HG03460 (cell line): ENCODE data around the gene KRT7.
A peak's percentile ranks its signal among the peaks of the same experiment; 100 is the strongest.

Source experiments
- ATAC-seq: cut with Tn5 transposase; IDR thresholded peaks from one replicate; pipeline ENCODE4 v1.9.1; 2021; ENCODE audit not compliant: unreplicated experiment

Gene KRT7

DNA sequence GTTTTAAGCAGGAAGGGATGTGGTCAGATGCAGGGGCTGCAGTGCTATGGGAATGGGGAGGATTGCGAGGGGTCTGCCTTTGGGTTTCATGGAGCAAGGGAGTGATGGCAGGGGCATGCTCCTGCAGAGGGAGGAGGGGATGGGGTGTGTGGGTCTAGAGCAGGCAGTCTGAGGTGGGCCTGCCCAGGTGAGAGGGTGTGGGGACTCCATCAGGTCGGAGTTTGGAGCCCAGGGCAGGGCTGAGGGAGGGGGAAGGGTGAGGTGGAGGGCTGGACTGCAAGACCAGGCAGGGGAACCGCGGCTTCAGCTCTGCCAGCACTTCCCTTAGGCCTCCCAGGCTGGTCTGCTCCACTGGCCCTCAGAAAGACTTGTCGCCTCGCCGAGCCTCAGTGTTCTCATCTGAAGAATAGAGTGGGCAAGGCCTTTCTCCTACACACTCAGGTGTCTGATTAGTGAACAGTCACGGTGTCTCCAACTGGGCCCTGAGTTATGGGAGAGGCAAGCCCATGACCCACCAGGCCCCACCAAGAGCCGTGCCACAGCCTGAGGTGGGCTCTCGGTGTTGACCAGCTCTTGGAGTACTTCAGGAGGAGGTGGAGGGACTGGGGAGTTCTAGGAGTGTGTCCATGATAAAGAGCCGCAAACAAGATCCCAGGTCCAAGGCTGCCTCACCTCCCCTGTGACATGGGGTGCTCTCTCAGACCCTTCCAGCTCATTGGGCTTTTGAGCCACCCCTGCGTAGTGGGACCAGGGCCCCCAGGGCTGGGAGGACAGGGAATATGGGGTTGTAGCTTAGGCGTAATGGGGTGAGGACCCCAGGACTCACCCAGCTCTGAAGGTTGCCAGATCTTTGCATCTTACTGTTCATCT lies 21.1 kb upstream of the KRT7 start:
- no peak for ATAC-seq

- ATAC-seq, result no peak
These were observed 20.1 kb upstream of the KRT7 start for GRCh38 chr12:52212701-52213563.

- ATAC-seq, result peak; percentile 50
These were observed 19.3 kb upstream of the KRT7 start for GRCh38 chr12:52213564-52214420.

GRCh38 chr12:52214421-52214802 lies 18.6 kb upstream of the KRT7 start:
- ATAC-seq, result no peak

- ATAC-seq, result no peak
These were observed 17.4 kb upstream of the KRT7 start for GRCh38 chr12:52215587-52216031.

- no peak for ATAC-seq
These were observed 16.9 kb upstream of the KRT7 start for GRCh38 chr12:52216100-52216499.

DNA sequence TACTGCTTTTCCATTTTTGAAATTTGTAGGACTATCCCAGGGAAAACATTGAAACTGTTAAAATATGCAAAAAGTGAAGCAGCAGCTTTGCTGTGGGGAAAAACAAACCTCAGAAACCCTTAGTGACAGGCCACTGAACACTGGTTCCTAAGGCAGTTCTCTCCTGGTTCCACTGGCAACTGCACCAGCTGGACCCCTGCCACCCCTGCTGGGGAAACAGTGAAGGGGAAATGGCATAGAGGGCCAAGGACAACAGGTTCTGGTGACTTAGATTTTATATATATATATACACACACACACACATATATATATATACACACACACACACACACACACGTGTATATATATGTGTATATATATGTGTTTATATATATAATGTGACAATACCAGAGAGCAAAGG lies 16.2 kb upstream of the KRT7 start:
- ATAC-seq, result no peak

GRCh38 chr12:52217223-52217622 lies 15.8 kb upstream of the KRT7 start:
- ATAC-seq, result no peak

GRCh38 chr12:52218001-52218400 lies 15.0 kb upstream of the KRT7 start:
- ATAC-seq, result no peak

GRCh38 chr12:52220477-52220876 lies 12.6 kb upstream of the KRT7 start:
- no peak for ATAC-seq

DNA sequence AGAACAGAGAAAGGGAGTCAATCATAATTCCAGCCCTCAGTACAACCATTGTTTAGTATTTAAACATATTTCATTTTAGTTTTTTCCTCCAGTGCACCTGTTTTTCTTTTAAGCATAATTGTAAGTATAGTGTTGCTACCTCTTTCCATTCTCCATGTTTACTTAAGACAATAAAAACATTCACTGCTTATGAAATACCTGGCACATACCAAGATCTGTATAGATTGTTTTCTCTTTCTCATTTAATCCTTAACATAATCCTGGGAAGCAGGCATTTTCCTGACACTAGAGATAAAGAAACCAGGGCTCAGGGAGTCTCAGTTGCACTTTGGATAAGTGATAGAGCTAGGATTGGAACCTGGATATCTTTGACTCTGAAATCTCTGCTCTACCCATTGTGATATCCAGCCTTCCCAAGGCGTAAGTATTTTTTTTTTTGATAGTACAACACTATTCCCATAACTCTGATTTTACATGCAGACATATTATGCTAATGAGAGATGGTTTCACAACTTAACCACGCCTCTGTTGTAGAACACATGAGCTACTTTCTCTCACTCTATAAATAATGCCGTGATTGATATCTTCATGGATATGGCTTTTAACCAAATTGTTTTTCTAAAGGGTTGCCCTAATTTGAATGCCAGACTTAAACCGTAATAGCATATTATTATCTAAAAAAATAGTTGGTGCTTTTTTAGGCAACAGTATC lies 11.8 kb upstream of the KRT7 start:
- no peak for ATAC-seq

- peak; percentile 51 for ATAC-seq
These were observed 11.1 kb upstream of the KRT7 start for GRCh38 chr12:52221912-52222457.

DNA sequence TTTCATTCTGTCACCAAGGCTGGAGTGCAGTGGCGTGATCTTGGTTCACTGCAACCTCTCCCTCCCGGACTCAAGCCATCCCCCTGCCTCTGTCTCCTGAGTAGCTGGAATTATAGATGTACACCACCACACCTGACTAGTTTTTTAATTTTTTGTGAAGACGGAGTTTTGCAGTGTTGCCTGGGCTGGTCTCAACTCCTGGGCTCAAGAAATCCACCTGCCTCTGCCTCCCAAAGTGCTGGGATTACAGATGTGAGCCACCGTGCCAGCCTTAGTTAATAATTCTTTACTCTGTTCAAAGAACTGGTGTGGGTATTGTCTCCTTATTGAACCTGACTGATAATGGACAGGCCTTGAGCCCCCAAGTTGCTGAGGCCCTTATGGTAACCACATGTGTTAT lies 10.4 kb upstream of the KRT7 start:
- no peak for ATAC-seq

- ATAC-seq, result no peak
These were observed 9.5 kb upstream of the KRT7 start for GRCh38 chr12:52223406-52224039.

- ATAC-seq, result no peak
These were observed 8.9 kb upstream of the KRT7 start for GRCh38 chr12:52224151-52224550.

DNA sequence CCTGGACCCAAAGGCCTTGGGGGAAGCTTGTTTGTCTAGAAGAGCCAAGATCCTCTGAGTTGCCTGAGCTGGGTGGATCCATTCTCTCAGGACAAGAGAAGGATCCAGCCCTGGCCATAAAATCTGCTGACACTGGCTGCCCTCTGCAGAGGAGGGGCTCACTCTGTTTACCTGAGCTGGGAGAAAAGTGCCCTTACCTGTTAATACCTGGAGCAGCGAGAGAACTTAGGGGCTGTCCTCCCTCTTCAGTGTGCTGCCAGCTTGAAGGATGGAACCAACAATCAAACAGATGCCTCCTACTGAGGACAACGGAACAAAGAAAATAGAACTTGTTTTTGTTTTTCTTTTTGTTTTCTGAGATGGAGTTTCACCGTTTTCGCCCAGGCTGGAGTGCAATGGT lies 7.3 kb upstream of the KRT7 start:
- no peak for ATAC-seq

DNA sequence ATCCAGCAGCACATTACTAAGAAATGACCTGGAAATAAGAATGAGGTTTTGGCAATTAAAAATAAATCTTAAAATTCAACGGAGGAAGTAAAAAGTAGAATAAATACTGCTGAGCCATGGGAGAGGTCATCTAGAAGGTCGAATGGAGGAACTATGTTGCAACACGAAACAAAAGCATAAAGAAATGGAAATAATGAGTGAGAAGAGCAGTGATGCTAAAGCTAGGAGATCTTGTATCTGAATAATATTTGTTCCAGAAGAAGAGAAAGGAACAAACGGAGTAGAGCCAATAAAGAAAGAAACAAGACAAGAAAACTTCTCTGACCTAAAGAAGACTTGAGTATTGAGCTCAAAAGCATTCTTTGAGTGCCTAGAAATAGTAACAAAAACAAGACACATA lies 6.6 kb upstream of the KRT7 start:
- no peak for ATAC-seq

DNA sequence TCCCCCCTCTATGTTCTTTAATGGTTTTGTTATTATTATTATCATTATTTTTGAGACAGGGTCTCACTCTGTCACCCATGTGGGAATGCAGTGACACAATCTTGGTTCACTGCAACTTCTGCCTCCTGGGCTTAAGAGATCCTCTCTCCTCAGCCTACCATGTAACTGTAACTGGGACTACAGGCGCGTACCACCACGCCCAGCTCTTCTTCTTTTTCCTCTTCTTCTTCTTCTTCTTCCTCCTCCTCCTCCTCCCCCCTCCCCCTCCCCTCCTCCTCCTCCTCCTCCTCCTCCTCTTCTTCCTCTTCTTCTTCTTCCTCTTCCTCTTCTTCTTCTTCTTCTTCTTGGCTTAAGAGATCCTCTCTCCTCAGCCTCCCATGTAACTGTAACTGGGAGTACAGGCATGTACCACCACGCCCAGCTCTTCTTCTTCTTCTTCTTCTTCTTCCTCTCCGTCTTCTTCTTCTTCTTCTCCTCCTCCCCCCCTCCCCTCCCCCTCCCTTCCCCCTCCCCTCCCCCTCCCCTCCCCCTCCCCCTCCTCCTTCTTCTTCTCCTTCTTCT lies 5.4 kb upstream of the KRT7 start:
- no peak for ATAC-seq

DNA sequence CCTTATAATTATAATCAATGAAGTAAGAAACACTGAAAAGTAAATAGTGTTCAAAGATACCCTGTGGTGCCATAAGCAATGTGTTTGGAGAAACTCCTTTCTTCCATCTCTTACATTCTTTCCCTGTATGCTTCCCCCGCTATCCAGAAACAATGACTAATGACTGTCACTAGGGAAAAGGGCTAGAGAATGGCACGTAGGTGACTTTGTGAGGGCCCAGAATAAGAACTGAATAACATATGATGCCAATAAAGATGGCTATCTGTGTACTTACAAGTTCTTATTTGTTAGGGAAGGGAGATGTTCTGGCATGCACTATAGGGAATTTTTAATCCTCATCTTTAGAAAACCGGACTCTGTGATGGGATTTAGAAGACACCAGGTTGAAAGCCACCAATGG lies 4.7 kb upstream of the KRT7 start:
- no peak for ATAC-seq
